Pulmonary artery endothelial cell (primary cell): ENCODE data around the gene TSHZ3. TPM values are rescaled to one million over a fixed set of nuclear protein-coding genes. Genes with fewer than 3 reads are reported as not detected.

Experiments
- DNase-seq: peaks from one replicate; pipeline ENCODE4 v3.0.0-alpha.2; 2011; ENCODE audit warnings: low read depth, low spot score
- total RNA-seq: library from RNA; depleted of rRNA; stranded (reverse); fragments of >200 nt; gene quantifications from 2 replicates; pipeline ENCODE4 v1.2.3, GENCODE V29; 2014

The TSHZ3 gene
- total RNA-seq, 1 donor from 2014 or later, result 3.0 TPM

- no peak for DNase-seq
Measured at GRCh38 chr19:31354316-31354715, 5.1 kb upstream of the TSHZ3 start.

DNA sequence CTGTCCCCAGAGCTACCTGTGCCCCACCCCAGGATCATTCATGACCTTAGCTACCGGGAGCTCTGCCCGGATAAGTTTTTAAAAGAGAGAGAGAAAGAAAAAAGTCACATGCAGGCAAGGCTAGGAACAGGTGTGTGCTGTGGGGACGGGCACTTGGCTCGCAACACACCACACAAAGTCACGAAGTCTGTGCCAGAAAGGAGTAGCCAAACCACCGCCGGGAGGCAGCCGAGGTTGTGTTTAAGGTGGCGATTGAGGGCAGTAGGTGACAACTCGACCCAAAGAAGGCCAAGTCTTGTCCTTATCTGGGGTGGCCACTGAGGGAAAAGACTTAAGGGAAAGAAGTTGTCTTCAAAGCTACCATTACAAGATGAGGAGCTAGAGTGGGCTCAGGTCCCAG lies 4.6 kb upstream of the TSHZ3 start:
- no peak for DNase-seq

GRCh38 chr19:31352782-31353651 lies 3.8 kb upstream of the TSHZ3 start:
- DNase-seq, result no peak

DNA sequence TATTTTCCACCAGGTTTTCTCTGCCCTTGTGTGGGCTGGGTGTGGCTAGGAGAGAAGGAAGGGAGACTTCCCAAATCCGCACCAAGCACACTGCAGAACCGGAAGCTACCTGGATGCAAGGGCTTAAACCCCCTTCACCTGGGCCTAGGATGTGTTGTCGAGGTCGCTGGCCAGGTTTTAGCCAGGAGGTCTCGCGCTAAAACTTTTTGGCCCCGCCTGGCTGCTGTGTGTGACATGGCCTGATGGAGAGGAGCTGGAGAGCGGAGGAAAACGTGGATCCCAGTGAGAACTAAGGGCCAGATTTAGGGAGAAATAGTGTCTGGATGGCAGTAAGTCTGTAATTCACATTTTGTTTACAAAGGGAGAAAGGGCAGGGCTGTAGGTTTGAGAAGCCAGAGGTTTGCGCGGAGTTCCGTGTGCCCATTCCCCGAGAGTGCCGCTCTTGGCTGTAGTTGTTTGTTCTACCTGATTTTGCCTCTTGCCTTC lies 3.1 kb upstream of the TSHZ3 start:
- no peak for DNase-seq

DNA sequence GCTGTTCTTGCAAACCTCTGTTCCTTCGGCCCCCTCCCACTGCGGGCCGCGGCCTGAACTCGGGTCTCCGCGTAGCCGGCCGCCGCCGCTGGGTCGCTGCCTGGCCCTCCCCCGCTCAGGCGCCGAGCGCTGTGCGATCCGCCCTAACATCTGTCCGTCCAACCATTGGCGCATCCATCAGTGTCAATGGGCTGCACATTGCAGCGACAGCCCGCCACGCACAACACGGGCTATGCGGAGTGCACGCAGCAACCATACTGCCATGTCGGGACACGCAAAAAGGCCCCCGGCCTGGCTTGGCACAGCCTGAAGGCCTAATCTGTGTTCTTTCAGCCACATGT lies 2.6 kb upstream of the TSHZ3 start:
- no peak for DNase-seq

DNA sequence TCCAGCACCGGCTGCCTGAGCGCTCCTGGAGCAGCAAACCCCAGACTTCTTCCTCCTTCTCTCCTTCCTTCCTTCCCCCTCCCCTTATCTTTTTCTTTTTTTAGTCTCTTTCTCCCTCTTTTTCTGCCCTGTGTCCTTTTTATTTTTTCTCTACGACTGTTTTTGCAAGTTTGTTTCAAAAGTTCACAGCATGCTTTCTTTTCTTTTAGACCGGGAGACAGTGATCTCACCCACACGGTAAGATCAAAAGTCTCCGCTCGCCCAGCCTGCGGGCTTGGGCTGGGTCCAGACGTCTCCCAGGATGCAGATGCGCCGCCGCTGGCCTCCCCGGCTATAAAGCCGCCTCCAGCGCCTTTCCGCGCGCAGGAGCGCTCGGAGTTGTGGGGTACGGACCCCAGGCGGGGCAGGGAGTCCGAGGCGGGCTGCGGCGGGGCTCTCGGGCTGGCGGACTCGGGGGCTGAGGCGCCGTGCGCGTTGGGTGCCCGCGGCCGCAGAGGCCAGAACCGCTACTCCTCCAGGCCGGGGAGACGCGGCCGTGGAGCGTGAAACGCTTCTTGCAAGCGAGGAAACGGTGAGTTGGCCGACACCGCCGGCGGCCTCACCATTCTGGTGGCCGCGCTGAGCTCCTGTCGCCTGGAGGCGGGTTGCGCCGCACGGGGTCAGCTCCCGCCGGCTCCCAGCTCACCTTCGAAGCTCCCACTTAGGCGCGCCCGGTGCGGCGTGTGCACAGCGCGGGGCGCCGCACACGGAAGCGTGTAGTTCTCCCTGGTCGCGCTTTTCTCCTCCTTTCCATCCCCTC lies 2.0 kb upstream of the TSHZ3 start:
- no peak for DNase-seq

- DNase-seq, result no peak
Measured at GRCh38 chr19:31350693-31351055, 1.4 kb upstream of the TSHZ3 start.

- no peak for DNase-seq
Measured at GRCh38 chr19:31350033-31350692, 927 bp upstream of the TSHZ3 start.

- no peak for DNase-seq
Measured at GRCh38 chr19:31348481-31349159, 616 bp downstream of the TSHZ3 start.

DNA sequence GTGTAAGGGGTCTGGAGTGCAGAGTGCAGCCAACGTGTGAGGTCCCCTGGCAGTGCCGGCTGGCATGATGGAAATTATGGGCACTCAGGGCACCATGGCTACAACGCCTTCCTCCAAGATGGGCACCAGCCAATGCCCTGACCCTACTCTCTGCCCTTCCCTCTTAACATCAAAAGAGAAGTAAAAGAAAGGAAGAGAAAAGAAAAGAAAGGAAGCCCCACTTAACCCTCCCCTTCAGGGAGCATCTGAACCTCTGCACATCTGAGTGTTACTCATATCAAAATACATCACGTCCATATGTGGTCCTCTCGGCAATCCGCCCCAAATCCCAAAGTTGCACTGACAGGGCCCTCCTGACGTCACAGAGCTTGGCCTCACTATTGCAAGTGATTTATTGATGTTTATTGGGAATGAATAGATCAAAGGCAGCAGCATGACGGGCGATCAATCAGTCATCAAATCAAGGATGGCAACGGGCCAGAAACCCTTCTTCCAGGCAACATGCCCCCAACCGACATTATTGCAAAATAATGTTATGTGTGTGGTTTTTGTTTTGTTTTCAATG lies 1.3 kb downstream of the TSHZ3 start:
- no peak for DNase-seq

DNA sequence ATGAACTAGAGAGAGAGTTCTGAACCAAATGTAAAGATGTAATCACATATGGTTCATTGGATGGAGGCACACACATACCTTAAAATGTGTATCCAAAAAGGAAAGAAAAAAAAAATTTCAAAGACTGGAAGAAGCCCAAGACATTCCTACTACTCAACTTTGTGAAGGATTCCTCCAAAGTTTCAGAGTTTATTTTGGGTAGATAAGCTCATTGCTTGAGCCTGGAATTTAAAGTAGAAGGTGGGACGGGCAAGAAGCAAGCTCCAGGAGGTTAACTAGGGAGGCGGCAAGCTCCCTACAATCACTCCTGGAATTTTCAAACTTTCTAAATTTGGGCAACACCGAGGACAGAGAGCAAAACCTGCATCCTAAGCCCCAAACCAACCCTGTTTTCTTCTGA lies 1.9 kb downstream of the TSHZ3 start:
- no peak for DNase-seq

DNA sequence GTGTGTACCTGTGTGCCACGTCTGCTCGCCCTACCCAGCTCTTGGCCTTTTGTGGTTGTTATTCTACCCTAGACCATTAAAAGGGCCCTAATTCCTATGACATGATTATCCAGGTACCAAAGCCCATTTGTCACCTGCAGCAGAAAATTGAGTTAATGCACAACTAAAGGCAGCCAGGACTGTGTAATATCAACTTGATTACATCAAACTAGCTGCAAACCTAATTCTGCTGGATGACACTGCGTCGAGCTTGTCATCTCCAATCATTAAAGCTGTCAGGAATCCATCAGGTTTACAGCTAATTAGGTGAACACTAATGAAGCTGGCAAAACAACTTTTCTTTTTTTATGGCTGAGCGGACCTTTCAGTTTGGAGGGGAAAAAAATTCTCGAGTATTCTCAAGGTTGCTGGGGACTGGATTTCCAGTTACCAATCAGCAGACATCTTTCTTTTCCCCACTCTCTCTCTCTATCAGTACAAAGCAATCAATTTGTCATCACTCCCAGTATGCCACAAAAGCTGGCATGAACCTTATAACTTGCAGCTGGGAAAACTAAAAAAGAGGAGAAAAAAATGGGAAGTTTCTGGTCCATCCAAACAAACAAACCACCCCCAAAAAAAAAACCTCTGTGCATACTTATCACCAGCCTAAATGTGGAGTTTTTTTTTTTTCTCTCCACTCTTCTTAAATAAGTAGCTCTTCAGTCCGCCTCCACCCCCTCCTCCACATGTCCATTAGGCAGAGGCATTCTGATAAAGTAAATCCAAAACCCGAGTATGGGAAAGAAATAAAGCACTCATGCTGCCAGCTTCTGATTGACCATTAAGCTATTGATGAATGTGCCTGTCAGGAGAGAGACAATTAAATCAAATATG lies 2.8 kb downstream of the TSHZ3 start:
- DNase-seq, result no peak

DNA sequence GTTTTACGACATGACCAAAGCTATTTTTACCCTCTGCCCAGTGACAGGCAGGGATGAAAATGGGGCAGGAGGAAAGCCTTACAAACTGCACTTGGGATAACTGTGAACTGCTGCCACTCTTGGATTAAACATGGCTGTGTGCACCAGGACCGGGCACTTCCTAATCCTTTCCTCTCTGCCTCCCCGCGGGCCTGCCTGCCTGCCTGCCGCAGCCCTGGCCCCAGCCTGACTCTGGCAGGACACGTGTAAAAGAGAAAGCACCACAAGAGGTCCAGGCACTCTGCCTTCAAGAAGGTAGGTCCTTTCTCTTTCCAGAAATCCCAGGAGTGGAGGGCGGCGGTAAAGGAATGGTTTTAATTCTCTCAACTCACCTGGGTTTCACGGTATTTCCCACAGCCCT lies 4.8 kb downstream of the TSHZ3 start:
- DNase-seq, result no peak

GRCh38 chr19:31342926-31343325 lies 6.3 kb downstream of the TSHZ3 start:
- no peak for DNase-seq

DNA sequence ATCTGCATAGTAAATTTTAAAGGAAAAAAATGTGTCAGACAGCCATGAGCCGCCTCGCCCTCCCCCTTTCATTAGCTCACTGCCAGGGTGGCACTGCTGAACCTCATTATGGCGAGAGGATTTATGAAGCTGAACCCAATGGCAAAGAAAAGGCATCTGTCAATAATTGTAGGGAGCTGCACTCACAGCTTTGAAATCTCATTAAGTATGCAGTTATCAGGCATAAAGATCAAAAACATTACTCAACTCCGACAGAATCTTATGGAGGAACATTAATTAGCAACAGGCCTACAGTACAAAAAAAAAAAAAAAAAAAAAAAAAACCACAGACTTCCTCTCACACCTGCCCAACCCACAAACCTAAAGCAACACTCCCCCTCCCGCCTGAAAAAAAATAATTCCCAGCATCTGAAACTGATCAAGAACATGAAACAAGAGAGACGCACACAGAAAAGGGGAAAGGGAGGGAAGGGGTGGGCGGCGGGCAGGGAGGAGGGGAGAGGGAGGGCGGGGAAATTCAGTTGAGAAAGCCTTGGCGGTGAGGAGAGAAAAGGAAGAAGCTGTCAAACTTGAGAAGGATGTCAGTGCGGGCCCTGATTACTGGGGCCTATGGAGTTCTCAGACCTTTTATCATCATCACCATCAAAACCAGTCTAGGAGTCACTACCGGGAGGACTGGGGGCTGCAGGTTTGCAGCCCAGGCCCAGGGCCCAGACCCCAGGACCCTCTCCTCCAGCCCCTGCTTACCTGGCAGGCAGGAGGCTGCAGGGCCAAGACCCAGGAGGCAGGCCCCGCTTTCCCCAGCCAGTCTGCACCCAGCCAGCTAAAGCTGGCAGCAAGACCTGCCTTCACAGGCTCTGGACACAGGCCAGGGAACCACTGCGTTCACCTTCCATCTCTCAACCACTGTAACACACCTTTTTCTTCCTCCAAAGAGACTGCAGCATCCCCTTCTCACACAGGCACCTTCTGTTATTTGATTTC lies 8.9 kb downstream of the TSHZ3 start:
- DNase-seq, result no peak

GRCh38 chr19:31339411-31339810 lies 9.8 kb downstream of the TSHZ3 start:
- DNase-seq, result no peak

DNA sequence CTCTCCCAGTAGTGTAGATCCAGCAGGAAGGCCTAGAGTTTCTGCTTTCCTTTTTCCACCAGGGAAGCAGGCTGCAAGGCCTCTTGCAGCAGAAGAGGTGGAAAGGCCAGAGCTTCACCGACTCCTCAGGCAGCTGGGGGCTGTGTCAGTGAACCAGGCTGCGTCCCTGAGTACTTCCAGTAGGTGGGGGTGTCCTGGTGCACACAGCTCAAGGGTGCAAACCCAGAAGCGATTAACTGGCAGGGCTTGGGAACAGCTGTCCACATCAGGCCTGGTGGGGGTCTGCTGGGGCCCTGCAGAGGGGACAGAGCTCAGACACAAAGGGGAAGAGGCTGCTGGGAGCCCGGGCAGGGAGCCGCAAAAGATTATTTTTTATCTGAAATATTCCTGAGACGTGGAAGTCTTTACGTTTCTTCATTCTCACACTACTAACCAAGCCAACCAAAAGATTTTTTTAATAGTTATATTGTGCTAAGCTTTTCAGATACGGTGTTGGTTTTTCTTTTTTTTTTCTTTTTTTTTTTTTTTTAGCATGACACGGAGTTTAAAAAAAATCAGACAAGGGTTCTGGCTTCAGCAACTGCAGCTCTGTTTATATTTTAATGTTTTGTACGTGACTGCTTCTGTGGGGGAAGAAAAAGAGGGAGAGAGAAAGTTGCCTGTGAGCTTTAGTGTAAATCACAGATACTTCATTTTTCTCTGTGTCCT lies 11.0 kb downstream of the TSHZ3 start:
- no peak for DNase-seq
